HG02571 (cell line): ENCODE data around the gene PAAF1.

ENCODE experiments used
- ATAC-seq: cut with Tn5 transposase; IDR thresholded peaks from one replicate; pipeline ENCODE4 v1.9.1; 2021; ENCODE audit warnings: mild to moderate bottlenecking, moderate library complexity; ENCODE audit not compliant: unreplicated experiment

The PAAF1 gene

DNA sequence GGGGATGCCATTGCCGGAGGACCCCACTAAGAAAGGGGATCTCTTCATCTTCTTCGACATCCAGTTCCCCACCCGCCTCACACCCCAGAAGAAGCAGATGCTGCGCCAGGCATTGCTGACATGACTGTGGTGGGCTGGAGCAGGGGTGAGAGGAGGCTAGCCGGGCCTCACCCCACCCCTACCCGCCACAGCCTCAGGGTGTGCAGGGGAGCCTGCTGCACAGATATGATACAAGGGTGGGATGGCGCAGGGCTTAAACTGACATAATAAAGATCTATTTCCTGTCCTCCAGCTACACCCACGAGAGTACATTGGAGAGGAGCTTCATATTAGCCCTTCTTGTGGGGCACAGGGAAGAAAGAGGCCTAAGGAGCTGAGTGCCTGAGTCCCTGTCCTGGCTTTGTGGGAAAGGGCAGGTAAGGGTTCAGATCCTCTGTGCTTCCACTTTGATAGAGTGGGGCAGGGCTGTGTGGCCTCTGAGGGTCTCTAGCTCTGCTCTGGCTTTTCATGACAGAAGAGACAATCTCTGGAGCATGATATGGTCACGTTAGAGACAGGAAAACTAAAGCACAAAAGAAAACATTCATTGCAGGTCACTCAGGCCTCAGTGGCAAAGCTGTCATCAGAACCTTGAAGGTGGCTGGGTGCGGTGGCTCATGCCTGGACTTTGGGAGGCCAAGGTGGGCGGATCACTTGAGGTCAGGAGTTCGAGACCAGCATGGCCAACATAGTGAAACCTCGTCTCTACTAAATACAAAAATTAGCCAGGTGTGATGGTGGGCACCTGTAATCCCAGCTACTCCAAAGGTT is 93.4 kb downstream of the PAAF1 start:
- no peak for ATAC-seq

GRCh38 chr11:73971175-73971719 is 94.4 kb downstream of the PAAF1 start:
- ATAC-seq, result no peak

GRCh38 chr11:73972187-73972586 is 95.4 kb downstream of the PAAF1 start:
- ATAC-seq, result no peak

GRCh38 chr11:73972620-73973449 is 96.0 kb downstream of the PAAF1 start:
- ATAC-seq, result no peak

DNA sequence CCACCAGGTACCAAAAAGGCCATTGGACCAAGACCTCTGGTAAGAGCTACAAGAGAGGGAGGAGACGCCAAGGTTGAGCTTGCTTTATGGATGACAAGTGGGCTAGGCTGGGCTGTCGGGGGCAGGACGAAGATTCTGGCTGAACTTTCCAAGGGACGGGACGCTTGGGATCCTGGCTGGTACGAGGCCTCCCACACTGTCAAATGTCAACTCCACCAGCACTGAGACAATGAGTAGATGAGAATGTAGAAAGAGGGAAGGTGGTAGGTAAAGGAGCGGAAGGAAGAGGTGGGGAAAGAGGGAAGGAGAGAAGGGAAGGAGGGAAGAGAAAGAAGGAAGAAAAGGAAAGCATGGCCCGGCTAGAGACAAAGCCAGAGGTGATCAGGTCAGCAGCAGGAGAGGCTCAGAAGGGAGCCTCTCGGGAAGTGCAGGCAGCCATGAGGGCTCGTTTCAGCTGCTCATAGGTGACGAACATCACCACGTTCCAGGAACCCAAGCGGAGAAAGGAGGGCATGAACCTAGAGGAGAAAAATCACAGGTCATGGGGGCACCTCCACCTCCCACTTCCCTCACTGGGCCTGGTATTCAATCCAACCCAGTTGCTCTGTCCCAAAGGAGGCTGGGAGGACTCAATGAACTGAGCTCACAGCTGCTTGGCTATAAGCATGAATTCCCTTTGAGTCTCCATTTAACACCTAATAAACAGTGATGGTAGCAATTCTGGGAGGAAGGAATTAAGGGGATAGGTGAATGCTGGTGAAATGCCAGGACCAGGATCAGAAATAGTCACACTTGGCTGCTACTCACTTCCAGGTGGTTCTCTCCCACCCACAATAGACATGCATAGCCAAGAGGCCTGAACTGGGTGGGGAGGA is 98.0 kb downstream of the PAAF1 start:
- ATAC-seq, result no peak

- ATAC-seq, result no peak
Observed at GRCh38 chr11:73975479-73975757, 98.6 kb downstream of the PAAF1 start.

GRCh38 chr11:73976451-73977151 is 99.8 kb downstream of the PAAF1 start:
- no peak for ATAC-seq

GRCh38 chr11:73977856-73978519 is 101.2 kb downstream of the PAAF1 start:
- no peak for ATAC-seq

DNA sequence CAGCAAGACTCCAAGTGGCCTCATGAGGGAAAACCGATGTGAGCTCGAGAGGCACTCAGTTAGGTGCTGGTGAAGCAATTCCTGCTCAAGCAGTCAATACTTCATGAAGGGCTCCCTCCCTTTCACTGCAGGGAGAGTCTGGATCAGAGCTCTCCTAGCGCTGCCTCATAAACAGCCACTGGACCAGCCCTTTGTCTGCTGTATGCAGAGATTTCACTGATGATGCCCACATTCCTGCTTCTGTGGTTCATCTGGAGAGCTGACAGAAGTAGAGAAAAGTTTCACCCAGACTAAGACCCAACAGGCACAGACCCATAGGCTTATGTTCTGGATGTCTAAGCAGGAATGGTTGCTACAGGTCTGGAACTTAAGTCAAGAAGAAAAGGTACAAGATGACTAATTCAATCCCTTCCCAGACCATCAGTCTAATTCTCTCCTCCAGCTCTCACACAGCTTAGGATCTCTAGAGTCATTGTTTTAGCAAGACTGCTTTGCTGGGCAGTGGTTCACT is 101.8 kb downstream of the PAAF1 start:
- no peak for ATAC-seq

DNA sequence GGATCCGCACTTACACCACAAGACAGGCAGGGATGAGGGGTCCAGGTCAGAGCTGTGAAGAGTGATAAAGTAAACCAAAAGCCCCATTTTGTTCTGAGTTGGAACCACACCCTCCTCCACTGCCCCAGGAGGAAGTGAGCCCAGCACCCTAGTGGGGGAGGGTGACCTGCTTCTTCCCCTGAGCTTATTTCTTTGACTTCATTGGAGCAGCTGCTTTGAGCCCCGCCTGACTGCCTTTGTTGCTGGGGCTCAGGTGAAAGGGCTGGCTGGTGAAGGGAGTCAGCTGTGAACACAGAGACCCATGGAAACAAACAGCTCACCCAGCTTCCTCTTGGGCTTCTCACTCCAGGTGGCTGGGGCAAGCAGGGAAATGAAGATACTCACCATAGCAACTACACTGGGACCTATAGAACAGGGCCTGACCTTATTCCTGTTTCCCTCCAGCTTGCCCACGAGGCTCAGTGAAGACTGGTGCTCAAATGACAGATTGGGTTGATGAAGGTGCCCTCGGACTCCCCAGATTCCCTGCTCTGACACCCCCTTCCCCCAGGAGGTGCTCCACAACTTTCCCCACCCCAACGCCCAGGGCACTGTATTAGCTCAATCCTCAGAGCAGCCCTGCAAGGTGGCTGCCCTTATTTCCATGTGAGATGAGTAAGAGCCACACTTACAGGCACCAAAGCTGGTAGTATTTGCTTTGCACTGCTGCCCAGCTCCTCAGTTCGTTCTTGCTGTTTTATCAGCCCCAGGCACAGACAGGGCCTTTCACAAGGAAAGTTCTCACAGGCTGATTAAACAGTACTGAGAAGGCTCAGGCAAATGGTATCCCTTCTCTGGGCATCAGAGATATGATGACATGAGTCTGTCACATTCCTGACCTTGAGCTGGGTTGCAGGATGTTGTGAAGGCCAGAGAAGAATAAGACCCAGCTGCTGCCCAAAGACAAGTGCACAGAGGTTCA is 103.5 kb downstream of the PAAF1 start:
- peak; percentile 41 for ATAC-seq
